KOPT-K1 (cell line): Measurements from ENCODE around the gene ITPA.
"Not testable (repeated sequence)": the region's sequence is repeated elsewhere in the genome, so short reads cannot be mapped to it uniquely, and the experiment has no call there.

Experiments
- H3K27ac ChIP-seq: fragments of 200-600 bp; sonication (generic); 2 replicates; pipeline ENCODE4 v1.5.1; 2016; ENCODE audit warnings: antibody characterized with exemption, mild to moderate bottlenecking, low read depth, low read length; ENCODE audit not compliant: poor library complexity, severe bottlenecking
- H3K36me3 ChIP-seq: fragments of 200-600 bp; sonication (generic); 2 replicates; pipeline ENCODE4 v1.5.1; 2017; ENCODE audit warnings: antibody characterized with exemption, mild to moderate bottlenecking, low read length, moderate library complexity; ENCODE audit not compliant: insufficient read depth
- H3K9me3 ChIP-seq: fragments of 200-600 bp; sonication (generic); 2 replicates; pipeline ENCODE4 v1.5.1; 2017; ENCODE audit warnings: antibody characterized with exemption, low read length, mild to moderate bottlenecking; ENCODE audit not compliant: insufficient read depth, poor library complexity, severe bottlenecking

The ITPA gene

GRCh38 chr20:3168829-3169590, 40.3 kb upstream of the ITPA start:
- Histone ChIP-seq H3K36me3 (no peaks in the 10 kb centered on the region), H3K9me3 (no peaks in the 10 kb centered on the region), H3K27ac (no peak overlapping the region)

DNA sequence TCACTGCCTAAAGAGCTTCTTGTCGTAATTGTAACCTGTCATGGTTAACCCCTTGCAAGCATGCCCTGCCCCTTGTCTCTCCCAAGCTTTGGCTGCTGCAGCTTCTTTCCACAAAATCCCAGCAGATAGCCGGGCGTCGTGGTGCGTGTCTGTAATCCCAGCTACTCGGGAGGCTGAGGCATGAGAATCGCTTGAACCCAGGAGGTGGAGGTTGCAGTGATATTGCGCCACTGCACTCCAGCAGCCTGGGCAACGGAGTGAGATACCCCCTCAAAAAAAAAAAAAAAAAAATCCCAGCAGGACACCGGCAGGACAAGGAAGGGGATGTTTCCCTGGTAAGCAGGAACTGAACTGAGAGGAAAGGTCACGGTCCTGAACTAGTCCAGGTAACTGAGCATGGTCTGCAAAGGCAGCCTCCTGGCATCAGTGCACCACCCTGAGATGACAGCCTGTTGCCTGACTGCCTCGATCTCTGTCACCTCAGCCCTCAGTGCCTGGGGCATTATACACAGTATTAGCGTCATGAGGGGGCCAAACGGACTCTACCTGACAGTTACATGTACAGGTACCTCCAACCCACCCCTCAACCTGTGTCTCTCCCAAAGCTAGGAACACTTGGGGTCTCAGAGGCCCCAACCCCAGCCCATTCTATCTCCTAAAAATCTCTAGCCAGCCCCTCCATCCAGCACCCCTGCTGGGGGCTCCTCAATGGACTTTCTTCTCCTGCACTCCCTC, 37.7 kb upstream of the ITPA start:
- no peaks in the 10 kb centered on the region for H3K9me3 ChIP-seq
- no peak overlapping the region for H3K27ac ChIP-seq
- no peaks in the 10 kb centered on the region for H3K36me3 ChIP-seq

DNA sequence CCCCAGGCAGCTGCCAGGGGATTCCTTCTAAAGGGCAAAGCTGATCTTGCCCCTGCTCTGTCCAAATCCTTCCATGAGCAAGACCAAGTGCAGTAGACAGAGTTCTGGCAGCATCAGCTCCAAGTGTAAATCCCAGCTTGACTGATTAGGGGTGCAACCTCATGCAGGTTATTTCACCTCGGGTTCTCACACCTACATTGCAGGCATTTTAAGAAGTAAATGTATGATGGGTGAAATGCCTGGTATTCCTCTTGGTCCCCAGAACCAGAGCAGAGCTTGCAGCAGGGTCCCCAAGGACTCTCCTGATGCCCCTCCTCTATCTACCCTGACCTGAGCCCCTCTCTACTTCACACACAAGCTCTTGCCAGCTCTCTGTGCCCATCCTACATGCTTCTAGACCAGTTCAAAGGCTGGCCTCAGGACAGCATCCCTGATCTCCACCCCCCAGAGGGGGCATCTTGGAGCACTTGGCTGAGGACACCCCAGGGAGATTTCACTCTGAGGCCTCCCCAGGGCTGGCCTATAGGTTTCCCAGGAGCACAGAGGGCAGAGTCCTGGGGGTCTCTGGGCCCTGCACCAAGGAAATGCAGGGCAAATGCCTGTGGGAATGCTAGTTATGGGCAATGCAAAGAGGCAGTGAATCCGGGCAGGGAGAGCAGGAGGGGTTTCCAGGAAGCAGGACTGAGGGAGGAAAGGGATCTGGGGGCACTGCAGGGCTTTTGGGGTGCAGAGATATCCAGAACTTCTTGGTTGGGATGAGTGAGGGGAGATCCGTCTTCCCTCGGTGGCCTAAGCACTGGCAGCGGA, 37.0 kb upstream of the ITPA start:
- no peaks in the 10 kb centered on the region for H3K9me3 ChIP-seq
- no peak overlapping the region for H3K27ac ChIP-seq
- no peaks in the 10 kb centered on the region for H3K36me3 ChIP-seq

DNA sequence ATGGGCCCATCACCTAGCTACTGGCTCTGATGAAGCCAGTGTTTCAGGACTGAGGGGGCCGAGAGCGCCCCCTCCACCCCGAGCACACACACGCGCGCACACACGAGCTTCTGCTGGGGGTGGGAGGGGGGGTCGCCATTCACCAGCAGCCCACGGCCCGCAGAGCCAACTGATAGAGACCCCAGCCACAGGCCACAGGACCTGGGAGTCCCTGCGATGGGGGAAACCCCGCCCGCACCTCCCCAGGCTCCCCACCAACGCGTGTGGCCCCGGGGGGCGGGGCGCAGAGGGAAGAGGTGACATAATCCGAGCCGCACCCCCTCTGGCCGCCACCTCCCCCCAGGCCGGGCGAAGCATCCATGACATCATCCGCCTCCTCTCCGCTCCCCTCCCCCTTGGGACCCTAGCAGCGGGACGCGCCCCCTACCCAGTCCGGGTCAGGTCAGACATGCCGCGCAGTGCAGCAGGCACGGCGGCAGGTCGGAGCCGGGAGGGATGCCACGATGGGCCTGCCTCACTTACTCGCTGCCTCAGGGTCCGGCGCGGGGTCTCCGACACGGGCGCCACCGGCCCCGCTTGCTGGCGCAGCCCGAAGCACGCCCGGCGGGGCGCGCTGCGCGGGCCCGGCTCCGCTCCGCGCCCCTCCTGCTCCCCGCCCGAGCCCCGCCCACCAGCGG, 36.2 kb upstream of the ITPA start, which contains the start of gene LZTS3:
LZTS3 (minus strand) TSS at position 617 of the 677 bp plus-strand sequence. CDS start 6,386 bp downstream, outside the sequence.
- no peak within 1 kb of the TSS for H3K27ac ChIP-seq

GRCh38 chr20:3173610-3174441, 35.5 kb upstream of the ITPA start:
- no peaks in the 10 kb centered on the region for H3K36me3 ChIP-seq
- no peaks in the 10 kb centered on the region for H3K9me3 ChIP-seq
- no peak overlapping the region for H3K27ac ChIP-seq

More for the DNA sequence above, 36.2 kb upstream of the ITPA start, which contains the start of gene LZTS3:
- H3K9me3 ChIP-seq: no peaks in the 10 kb centered on the region
- no peaks in the 10 kb centered on the region for H3K36me3 ChIP-seq

- H3K27ac ChIP-seq: no peak overlapping the region
- H3K36me3 ChIP-seq: no peaks in the 10 kb centered on the region
- H3K9me3 ChIP-seq: no peaks in the 10 kb centered on the region
These were observed 34.6 kb upstream of the ITPA start for GRCh38 chr20:3174442-3175261.

- H3K36me3 ChIP-seq: no peaks in the 10 kb centered on the region
- H3K9me3 ChIP-seq: no peaks in the 10 kb centered on the region
- H3K27ac ChIP-seq: no peak overlapping the region
These were observed 34.0 kb upstream of the ITPA start for GRCh38 chr20:3175270-3175669.

- H3K36me3 ChIP-seq: no peaks in the 10 kb centered on the region
- H3K27ac ChIP-seq: no peak overlapping the region
- H3K9me3 ChIP-seq: no peaks in the 10 kb centered on the region
These were observed 31.4 kb upstream of the ITPA start for GRCh38 chr20:3177746-3178485.

GRCh38 chr20:3180319-3180718, 29.0 kb upstream of the ITPA start:
- Histone ChIP-seq H3K9me3 (no peaks in the 10 kb centered on the region), H3K36me3 (no peaks in the 10 kb centered on the region), H3K27ac (no peak overlapping the region)

DNA sequence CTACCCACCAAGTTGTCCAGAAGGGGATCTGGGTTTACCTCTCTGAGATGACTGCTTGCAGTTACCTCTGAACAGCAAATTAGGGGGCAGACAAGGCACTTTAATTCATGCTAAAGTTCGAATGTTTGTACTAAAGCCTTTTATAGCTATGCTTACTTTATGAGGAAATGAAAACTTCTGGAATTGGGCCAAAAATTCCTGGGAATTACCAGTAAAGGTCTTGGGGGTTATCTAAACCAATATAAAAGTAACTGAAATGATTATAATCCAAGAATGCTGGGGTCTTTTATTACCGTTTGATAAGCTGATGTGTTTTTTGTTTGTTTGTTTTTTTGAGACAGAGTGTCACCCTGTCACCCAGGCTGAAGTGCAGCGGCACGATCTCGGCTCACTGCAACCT, 28.0 kb upstream of the ITPA start:
- no peaks in the 10 kb centered on the region for H3K36me3 ChIP-seq
- no peak overlapping the region for H3K27ac ChIP-seq
- no peaks in the 10 kb centered on the region for H3K9me3 ChIP-seq

- H3K27ac ChIP-seq, H3K36me3 ChIP-seq, H3K9me3 ChIP-seq: not testable (repeated sequence)
These were observed 26.9 kb upstream of the ITPA start for GRCh38 chr20:3182429-3182828.

GRCh38 chr20:3183896-3184612, 25.2 kb upstream of the ITPA start:
- H3K36me3 ChIP-seq: peaks cover under 1% of the 10 kb centered on the region; the same call in 1 of the 2 replicates
- H3K27ac ChIP-seq: no peak overlapping the region
- no peaks in the 10 kb centered on the region for H3K9me3 ChIP-seq
